Measurements from ENCODE around the gene ENO4.
A peak's percentile ranks its signal among the peaks of the same experiment; 100 is the strongest.

ENO4 gene

DNA sequence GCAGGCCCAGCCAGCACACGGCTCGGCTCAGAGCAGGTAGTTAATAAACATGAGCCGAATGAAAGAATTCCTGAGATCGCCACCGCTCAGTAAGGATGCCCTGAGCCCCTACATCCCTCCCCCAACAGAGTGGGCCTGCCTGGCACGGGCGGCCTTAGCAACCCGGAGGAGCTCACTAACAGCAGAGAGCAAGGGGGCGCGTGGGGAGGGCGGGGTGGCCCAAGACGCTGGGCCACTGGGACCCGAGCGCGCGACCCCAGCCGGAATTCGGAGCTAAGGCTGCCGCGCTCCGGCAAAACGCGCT, 403 bp upstream of the ENO4 start:
- TF ChIP-seq, protein P1, sequence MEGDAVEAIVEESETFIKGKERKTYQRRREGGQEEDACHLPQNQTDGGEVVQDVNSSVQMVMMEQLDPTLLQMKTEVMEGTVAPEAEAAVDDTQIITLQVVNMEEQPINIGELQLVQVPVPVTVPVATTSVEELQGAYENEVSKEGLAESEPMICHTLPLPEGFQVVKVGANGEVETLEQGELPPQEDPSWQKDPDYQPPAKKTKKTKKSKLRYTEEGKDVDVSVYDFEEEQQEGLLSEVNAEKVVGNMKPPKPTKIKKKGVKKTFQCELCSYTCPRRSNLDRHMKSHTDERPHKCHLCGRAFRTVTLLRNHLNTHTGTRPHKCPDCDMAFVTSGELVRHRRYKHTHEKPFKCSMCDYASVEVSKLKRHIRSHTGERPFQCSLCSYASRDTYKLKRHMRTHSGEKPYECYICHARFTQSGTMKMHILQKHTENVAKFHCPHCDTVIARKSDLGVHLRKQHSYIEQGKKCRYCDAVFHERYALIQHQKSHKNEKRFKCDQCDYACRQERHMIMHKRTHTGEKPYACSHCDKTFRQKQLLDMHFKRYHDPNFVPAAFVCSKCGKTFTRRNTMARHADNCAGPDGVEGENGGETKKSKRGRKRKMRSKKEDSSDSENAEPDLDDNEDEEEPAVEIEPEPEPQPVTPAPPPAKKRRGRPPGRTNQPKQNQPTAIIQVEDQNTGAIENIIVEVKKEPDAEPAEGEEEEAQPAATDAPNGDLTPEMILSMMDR (conservative IDR thresholded peaks at IDR 0.05; ENCODE audit: control insufficient read depth, insufficient read depth, low read depth, low read length), result no peak
- no peak for DNase-seq (ENCODE audit: low read depth)
- H3K4me3 ChIP-seq (ENCODE audit: control insufficient read depth, low read depth, low read length), result peak overlapping the region; percentile 69

DNA sequence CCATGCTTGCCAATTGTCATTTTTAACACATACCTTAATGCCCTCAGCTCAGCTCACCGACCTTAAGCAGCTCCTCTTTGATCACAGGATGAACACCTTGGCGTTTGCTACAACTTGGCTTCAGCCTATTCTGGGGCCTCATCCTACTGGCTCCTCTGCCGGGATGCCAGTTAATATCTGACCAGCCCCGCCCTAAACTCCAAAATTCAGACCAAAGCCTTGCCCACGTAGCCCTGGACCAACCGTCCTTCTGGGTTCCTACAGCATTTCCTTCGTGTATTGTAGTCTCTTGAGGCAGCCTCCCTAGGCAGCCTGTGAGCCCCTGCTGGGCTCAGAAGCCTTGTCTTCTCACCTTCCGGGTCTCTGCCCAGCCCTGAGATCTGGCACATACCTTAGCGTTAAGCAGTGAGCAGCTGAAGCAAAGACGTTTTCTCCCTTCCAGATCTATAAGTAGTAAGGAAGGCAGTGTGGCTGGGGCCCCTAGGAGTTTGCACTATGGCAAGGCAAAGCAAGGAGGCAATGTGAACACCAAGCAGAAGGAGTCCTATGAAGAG, 836 bp downstream of the ENO4 start:
- DNase-seq (ENCODE audit: low read depth), result no peak
- TF ChIP-seq, protein P1 (conservative IDR thresholded peaks at IDR 0.05; ENCODE audit: control insufficient read depth, insufficient read depth, low read depth, low read length), result no peak
- peak overlapping the region; percentile 69 for H3K4me3 ChIP-seq (ENCODE audit: control insufficient read depth, low read depth, low read length)

DNA sequence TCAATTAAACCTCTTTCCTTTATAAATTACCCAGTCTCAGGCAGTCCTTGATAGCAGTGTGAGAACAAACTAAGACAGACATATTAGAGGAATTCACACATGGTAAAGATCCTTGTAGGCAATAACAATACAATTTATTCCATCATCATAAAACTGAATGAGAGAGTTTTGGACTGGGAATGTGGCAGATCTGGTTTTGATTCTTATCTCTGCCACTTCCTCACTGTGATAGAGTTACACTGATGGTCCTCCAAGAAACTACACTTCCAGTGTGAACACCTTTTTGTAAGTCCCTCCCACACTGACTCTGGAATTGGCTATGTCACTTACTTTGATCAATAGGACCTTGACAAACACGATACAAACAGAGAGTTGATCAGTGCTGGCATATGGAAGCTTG, 2.9 kb downstream of the ENO4 start:
- no peak overlapping the region for H3K4me3 ChIP-seq (ENCODE audit: control insufficient read depth, low read depth, low read length)
- TF ChIP-seq, protein P1 (conservative IDR thresholded peaks at IDR 0.05; ENCODE audit: control insufficient read depth, insufficient read depth, low read depth, low read length), result no peak
- no peak for DNase-seq (ENCODE audit: low read depth)

DNA sequence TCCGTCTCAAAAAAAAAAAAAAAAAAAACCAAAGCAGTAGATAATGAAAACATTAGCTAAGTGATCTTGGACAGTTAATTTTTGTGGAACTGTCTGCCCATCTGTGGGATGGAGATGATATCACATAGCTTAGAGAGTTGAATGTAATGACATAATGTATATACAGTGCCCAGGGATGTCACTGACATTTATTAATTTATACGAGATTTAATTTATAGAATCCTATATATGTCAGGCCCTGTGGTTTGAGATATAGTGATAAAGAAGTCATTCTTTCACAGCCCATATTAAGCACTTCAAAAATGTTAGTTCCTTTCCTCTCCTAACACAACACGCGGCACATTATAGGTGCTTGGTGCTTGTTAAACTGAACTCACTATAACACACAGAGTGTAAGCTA, 4.0 kb downstream of the ENO4 start:
- no peak for DNase-seq (ENCODE audit: low read depth)
- no peak overlapping the region for H3K4me3 ChIP-seq (ENCODE audit: control insufficient read depth, low read depth, low read length)
- TF ChIP-seq, protein P1 (conservative IDR thresholded peaks at IDR 0.05; ENCODE audit: control insufficient read depth, insufficient read depth, low read depth, low read length), result no peak

DNA sequence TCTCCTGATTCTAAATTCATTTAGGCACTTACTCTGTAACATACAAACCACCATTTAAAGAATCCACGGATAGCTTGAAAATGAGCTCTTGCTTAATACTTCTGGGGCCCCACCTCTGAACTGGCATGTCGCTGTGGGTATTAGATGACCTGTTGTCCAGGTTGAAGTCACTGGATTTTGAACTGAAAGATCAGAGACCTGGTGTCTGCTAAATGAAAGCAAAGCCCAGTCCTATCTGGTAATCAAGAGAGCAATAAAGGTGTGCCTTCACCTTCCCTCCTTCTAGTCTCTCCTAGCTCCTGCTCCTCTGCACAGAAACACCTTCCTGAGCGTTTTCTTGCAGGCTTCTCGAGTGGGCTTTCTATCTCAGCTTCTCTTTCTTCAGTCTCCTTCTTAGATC, 4.4 kb downstream of the ENO4 start:
- TF ChIP-seq, protein P1 (conservative IDR thresholded peaks at IDR 0.05; ENCODE audit: control insufficient read depth, insufficient read depth, low read depth, low read length), result no peak
- DNase-seq (ENCODE audit: low read depth), result no peak
- no peak overlapping the region for H3K4me3 ChIP-seq (ENCODE audit: control insufficient read depth, low read depth, low read length)

DNA sequence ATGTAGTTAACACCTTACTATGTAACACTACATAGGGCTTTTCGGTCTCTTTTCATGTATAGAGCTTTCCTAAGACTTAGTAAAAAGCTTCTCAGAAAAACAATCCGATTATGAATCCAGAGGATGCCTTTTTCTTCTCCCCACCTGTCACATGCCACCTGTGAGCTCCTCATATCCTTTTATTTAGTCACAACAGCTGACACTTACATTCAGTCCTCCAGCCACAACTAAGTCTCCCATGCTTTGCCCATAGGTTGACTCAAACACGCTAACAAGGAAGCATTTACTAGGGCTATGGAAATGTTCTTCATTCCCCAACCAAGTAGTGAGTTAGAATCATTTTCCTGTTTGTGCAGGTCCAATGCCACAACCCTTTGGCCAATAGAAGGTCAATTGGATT, 7.9 kb downstream of the ENO4 start:
- DNase-seq (ENCODE audit: low read depth), result no peak
- TF ChIP-seq, protein P1 (conservative IDR thresholded peaks at IDR 0.05; ENCODE audit: control insufficient read depth, insufficient read depth, low read depth, low read length), result no peak
- no peak overlapping the region for H3K4me3 ChIP-seq (ENCODE audit: control insufficient read depth, low read depth, low read length)

DNA sequence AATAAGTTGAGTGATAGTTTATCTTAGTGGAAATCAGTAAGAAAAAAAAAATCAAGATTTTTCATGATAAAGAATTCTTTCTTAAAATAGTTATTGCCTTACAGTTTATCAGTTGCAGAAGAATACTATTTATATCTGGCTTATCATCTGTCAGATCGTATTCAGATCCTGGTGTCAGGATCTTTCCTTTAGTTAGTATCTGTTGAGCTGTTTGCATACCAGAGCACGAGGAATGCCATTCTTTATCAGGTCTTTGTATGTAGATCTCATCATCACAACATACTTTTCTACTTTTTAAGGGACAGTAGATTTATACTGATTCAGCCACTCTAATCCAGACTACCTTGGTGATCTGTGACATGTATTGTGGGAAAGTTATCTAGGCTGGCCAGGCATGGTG, 12.5 kb downstream of the ENO4 start:
- TF ChIP-seq, protein P1 (conservative IDR thresholded peaks at IDR 0.05; ENCODE audit: control insufficient read depth, insufficient read depth, low read depth, low read length), result no peak
- no peak for DNase-seq (ENCODE audit: low read depth)
- H3K4me3 ChIP-seq (ENCODE audit: control insufficient read depth, low read depth, low read length), result no peak overlapping the region
